GM23338 (cell line): ENCODE measurements around the gene CDCA7L. TPM values are rescaled to one million over a fixed set of nuclear protein-coding genes. Genes with fewer than 3 reads are reported as not detected.
"Not testable (repeated sequence)": the region's sequence is repeated elsewhere in the genome, so short reads cannot be mapped to it uniquely, and the experiment has no call there.

Source experiments
- ATAC-seq: fragments of 200-7000 bp; cut with Tn5 transposase; 3 replicates; pipeline ENCODE4 v1.9.1; 2020
- DNase-seq: peaks from one replicate; pipeline ENCODE4 v3.0.0-alpha.2; 2015; ENCODE audit warnings: low spot score
- H2AFZ ChIP-seq: fragments of 200-600 bp; sonication (generic); 2 replicates; pipeline ENCODE4 v1.8.0; 2016; ENCODE audit warnings: antibody characterized with exemption, mild to moderate bottlenecking, moderate library complexity
- H3F3A ChIP-seq: fragments of 200-600 bp; sonication (generic); replicated peaks from 2 replicates; pipeline ENCODE4 v1.8.0; 2017; ENCODE audit warnings: antibody characterized with exemption, mixed run types, low read depth
- H3K27ac ChIP-seq: fragments of 200-600 bp; sonication (generic); 2 replicates; pipeline ENCODE4 v1.6.1; 2016; ENCODE audit warnings: low read depth
- H3K27me3 ChIP-seq: fragments of 200-600 bp; sonication (generic); 2 replicates; pipeline ENCODE4 v1.8.0; 2016; ENCODE audit warnings: mild to moderate bottlenecking, mixed run types, moderate library complexity; ENCODE audit not compliant: insufficient read depth
- H3K36me3 ChIP-seq: fragments of 200-600 bp; sonication (generic); 2 replicates; pipeline ENCODE4 v1.8.0; 2016; ENCODE audit warnings: mild to moderate bottlenecking; ENCODE audit not compliant: insufficient read depth
- H3K4me1 ChIP-seq: fragments of 200-600 bp; sonication (generic); 2 replicates; pipeline ENCODE4 v1.8.0; 2016; ENCODE audit warnings: mild to moderate bottlenecking, moderate library complexity; ENCODE audit not compliant: insufficient read depth
- H3K4me2 ChIP-seq: fragments of 200-600 bp; sonication (generic); 2 replicates; pipeline ENCODE4 v1.7.1; 2017; ENCODE audit warnings: mixed run types
- H3K4me3 ChIP-seq: fragments of 200-600 bp; sonication (generic); 2 replicates; pipeline ENCODE4 v1.6.1; 2016; ENCODE audit warnings: mixed run types
- H3K79me2 ChIP-seq: fragments of 200-600 bp; sonication (generic); replicated peaks from 2 replicates; pipeline ENCODE4 v1.8.0; 2017; ENCODE audit warnings: mild to moderate bottlenecking; ENCODE audit not compliant: insufficient read depth
- H3K9me2 ChIP-seq: fragments of 200-600 bp; sonication (generic); 2 replicates; pipeline ENCODE4 v1.8.0; 2017; ENCODE audit not compliant: insufficient read depth
- H4K20me1 ChIP-seq: fragments of 200-600 bp; sonication (generic); replicated peaks from 2 replicates; pipeline ENCODE4 v1.8.0; 2017; ENCODE audit warnings: mild to moderate bottlenecking; ENCODE audit not compliant: insufficient read depth
- H3K27ac Mint-ChIP-seq: 2 replicates; pipeline ENCODE4 v1.8.0; 2020; ENCODE audit warnings: inconsistent platforms, mild to moderate bottlenecking, moderate library complexity, mixed read lengths
- H3K27me3 Mint-ChIP-seq: 3 replicates; pipeline ENCODE4 v1.8.0; 2022; ENCODE audit warnings: low read depth, mild to moderate bottlenecking, moderate library complexity, mixed read lengths, inconsistent platforms; ENCODE audit not compliant: insufficient read depth, poor library complexity
- H3K36me3 Mint-ChIP-seq: 3 replicates; pipeline ENCODE4 v1.8.0; 2021; ENCODE audit warnings: low read depth, mild to moderate bottlenecking, inconsistent platforms, moderate library complexity, mixed read lengths
- H3K4me1 Mint-ChIP-seq: 3 replicates; pipeline ENCODE4 v1.8.0; 2020; ENCODE audit warnings: mild to moderate bottlenecking, inconsistent platforms, mixed read lengths
- H3K4me3 Mint-ChIP-seq: 3 replicates; pipeline ENCODE4 v1.8.0; 2021; ENCODE audit warnings: moderate library complexity, mild to moderate bottlenecking, inconsistent platforms, mixed read lengths
- H3K9me3 Mint-ChIP-seq: 3 replicates; pipeline ENCODE4 v1.8.0; 2020; ENCODE audit warnings: moderate library complexity, mild to moderate bottlenecking, inconsistent platforms, mixed read lengths
- CREB1 ChIP-seq: fragments of 250-450 bp; sonication (Bioruptor Pico); IDR thresholded peaks from 2 replicates; pipeline ENCODE4 v1.5.0; 2020; ENCODE audit warnings: low read depth, mild to moderate bottlenecking, moderate library complexity
- CTCF ChIP-seq, 2 experiments: fragments of 200-600 bp in 1 of 2; sonication (generic) in 1 of 2; conservative IDR thresholded peaks; 2 replicates each; pipeline versions ENCODE4 v1.5.1 to v1.6.1; 2016 to 2017; ENCODE audit warnings: antibody characterized with exemption in 2 of 2, low read depth in 2 of 2, mild to moderate bottlenecking in 2 of 2, moderate library complexity in 1 of 2
- EZH2 ChIP-seq: fragments of 200-600 bp; sonication (generic); IDR thresholded peaks from one replicate; pipeline ENCODE4 v1.8.0; 2017; ENCODE audit warnings: antibody characterized with exemption, mild to moderate bottlenecking, low read depth; ENCODE audit not compliant: unreplicated experiment
- EZH2phosphoT487 ChIP-seq: fragments of 200-600 bp; sonication (generic); IDR thresholded peaks from one replicate; pipeline ENCODE4 v1.8.1; 2018; ENCODE audit warnings: antibody characterized with exemption; ENCODE audit not compliant: unreplicated experiment
- JUNB ChIP-seq: IDR thresholded peaks from one replicate; pipeline ENCODE4 v1.6.1; 2016; ENCODE audit warnings: antibody characterized with exemption; ENCODE audit not compliant: unreplicated experiment
- NANOG ChIP-seq: IDR thresholded peaks from 2 replicates; pipeline ENCODE4 v1.6.1; 2016; ENCODE audit warnings: antibody characterized with exemption, borderline replicate concordance
- POLR2AphosphoS5 ChIP-seq: IDR thresholded peaks from 2 replicates; pipeline ENCODE4 v1.6.1; 2016; ENCODE audit warnings: antibody characterized with exemption, low read depth
- STAT1 ChIP-seq: IDR thresholded peaks from one replicate; pipeline ENCODE4 v1.6.1; 2016; ENCODE audit warnings: antibody characterized with exemption; ENCODE audit not compliant: unreplicated experiment
- ZNF114 ChIP-seq: fragments of 250-450 bp; sonication (Bioruptor Pico); IDR thresholded peaks from 2 replicates; pipeline ENCODE4 v1.5.0; 2020; ENCODE audit warnings: mild to moderate bottlenecking, moderate library complexity
- ZNF331 ChIP-seq: fragments of 250-450 bp; sonication (Bioruptor Pico); IDR thresholded peaks from 2 replicates; pipeline ENCODE4 v1.5.0; 2020; ENCODE audit warnings: low read depth, mild to moderate bottlenecking, moderate library complexity
- polyA plus RNA-seq: library from polyadenylated mRNA; unstranded; fragments of >200 nt; fragmentation: Nextera tagmentation; extraction: Ambion mirVana; gene quantifications from 2 replicates; pipeline ENCODE4 v1.2.1, GENCODE V29; 2016
- total RNA-seq: library from RNA; depleted of rRNA; stranded (reverse); fragments of >200 nt; shearing (Covaris generic); gene quantifications from 2 replicates; pipeline ENCODE4 v1.2.3, GENCODE V29; 2014
- TF ChIP-seq, protein P1 (sequence below): fragments of 250-450 bp; sonication (Bioruptor Pico); IDR thresholded peaks from 2 replicates; pipeline ENCODE4 v1.5.0; 2020; ENCODE audit warnings: mild to moderate bottlenecking, moderate library complexity
- TF ChIP-seq, protein P2 (sequence below): IDR thresholded peaks from 2 replicates; pipeline ENCODE4 v1.6.1; 2016; ENCODE audit warnings: antibody characterized with exemption

CDCA7L gene
- total and polyA plus RNA-seq, 2 experiments from 2014 or later, result 174 to 187 TPM

- TF ChIP-seq, protein P1, sequence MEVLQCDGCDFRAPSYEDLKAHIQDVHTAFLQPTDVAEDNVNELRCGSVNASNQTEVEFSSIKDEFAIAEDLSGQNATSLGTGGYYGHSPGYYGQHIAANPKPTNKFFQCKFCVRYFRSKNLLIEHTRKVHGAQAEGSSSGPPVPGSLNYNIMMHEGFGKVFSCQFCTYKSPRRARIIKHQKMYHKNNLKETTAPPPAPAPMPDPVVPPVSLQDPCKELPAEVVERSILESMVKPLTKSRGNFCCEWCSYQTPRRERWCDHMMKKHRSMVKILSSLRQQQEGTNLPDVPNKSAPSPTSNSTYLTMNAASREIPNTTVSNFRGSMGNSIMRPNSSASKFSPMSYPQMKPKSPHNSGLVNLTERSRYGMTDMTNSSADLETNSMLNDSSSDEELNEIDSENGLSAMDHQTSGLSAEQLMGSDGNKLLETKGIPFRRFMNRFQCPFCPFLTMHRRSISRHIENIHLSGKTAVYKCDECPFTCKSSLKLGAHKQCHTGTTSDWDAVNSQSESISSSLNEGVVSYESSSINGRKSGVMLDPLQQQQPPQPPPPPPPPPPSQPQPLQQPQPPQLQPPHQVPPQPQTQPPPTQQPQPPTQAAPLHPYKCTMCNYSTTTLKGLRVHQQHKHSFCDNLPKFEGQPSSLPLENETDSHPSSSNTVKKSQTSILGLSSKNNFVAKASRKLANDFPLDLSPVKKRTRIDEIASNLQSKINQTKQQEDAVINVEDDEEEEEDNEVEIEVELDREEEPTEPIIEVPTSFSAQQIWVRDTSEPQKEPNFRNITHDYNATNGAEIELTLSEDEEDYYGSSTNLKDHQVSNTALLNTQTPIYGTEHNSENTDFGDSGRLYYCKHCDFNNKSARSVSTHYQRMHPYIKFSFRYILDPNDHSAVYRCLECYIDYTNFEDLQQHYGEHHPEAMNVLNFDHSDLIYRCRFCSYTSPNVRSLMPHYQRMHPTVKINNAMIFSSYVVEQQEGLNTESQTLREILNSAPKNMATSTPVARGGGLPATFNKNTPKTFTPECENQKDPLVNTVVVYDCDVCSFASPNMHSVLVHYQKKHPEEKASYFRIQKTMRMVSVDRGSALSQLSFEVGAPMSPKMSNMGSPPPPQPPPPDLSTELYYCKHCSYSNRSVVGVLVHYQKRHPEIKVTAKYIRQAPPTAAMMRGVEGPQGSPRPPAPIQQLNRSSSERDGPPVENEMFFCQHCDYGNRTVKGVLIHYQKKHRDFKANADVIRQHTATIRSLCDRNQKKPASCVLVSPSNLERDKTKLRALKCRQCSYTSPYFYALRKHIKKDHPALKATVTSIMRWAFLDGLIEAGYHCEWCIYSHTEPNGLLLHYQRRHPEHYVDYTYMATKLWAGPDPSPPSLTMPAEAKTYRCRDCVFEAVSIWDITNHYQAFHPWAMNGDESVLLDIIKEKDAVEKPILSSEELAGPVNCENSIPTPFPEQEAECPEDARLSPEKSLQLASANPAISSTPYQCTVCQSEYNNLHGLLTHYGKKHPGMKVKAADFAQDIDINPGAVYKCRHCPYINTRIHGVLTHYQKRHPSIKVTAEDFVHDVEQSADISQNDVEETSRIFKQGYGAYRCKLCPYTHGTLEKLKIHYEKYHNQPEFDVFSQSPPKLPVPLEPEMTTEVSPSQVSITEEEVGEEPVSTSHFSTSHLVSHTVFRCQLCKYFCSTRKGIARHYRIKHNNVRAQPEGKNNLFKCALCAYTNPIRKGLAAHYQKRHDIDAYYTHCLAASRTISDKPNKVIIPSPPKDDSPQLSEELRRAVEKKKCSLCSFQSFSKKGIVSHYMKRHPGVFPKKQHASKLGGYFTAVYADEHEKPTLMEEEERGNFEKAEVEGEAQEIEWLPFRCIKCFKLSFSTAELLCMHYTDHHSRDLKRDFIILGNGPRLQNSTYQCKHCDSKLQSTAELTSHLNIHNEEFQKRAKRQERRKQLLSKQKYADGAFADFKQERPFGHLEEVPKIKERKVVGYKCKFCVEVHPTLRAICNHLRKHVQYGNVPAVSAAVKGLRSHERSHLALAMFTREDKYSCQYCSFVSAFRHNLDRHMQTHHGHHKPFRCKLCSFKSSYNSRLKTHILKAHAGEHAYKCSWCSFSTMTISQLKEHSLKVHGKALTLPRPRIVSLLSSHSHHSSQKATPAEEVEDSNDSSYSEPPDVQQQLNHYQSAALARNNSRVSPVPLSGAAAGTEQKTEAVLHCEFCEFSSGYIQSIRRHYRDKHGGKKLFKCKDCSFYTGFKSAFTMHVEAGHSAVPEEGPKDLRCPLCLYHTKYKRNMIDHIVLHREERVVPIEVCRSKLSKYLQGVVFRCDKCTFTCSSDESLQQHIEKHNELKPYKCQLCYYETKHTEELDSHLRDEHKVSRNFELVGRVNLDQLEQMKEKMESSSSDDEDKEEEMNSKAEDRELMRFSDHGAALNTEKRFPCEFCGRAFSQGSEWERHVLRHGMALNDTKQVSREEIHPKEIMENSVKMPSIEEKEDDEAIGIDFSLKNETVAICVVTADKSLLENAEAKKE (CRISPR knock-in tag), result no peak
- no peak for TF ChIP-seq NANOG
- TF ChIP-seq EZH2, result no peak
- TF ChIP-seq CREB1 (CRISPR knock-in tag), result no peak
- no peak for TF ChIP-seq POLR2AphosphoS5
- no peak for TF ChIP-seq JUNB
- TF ChIP-seq CTCF (conservative IDR thresholded peaks at IDR 0.05; ENCODE audit: low read depth in 2 of 2), result no peak
- no peak for TF ChIP-seq EZH2phosphoT487
- TF ChIP-seq, protein P2, sequence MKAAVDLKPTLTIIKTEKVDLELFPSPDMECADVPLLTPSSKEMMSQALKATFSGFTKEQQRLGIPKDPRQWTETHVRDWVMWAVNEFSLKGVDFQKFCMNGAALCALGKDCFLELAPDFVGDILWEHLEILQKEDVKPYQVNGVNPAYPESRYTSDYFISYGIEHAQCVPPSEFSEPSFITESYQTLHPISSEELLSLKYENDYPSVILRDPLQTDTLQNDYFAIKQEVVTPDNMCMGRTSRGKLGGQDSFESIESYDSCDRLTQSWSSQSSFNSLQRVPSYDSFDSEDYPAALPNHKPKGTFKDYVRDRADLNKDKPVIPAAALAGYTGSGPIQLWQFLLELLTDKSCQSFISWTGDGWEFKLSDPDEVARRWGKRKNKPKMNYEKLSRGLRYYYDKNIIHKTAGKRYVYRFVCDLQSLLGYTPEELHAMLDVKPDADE, result no peak
- no peak for TF ChIP-seq ZNF331 (CRISPR knock-in tag)
- no peak for TF ChIP-seq ZNF114
- no peak for TF ChIP-seq STAT1
Measured at GRCh38 chr7:21866731-21867130, 79.0 kb downstream of the CDCA7L start (continued).

DNA sequence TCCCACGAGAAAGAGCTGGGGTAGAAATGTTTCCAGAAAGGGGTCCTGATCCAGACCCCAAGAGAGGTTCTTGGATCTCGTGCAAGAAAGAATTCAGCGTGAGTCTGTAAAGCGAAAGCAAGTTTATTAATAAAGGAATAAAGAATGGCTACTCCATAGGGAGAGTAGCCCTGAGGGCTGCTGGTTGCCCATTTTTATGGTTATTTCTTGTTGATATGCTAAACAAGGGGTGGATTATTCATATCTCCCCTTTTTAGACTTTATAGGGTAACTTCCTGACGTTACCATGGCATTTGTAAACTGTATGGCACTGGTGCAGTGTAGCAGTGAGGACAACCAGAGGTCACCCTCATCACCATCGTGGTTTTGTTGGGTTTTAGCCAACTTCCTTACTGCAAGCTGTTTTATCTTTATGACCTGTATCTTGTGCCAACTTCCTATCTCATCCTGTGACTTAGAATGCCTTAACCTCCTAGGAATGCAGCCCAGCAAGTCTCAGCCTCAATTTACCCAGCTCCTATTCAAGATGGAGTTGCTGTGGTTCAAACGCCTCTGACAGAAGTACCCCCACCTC lies 80.0 kb downstream of the CDCA7L start:
- not testable (repeated sequence) for H2AFZ ChIP-seq, H3K36me3 Mint-ChIP-seq, H4K20me1 ChIP-seq, H3K27me3 Mint-ChIP-seq, DNase-seq, H3K36me3 ChIP-seq, H3K9me3 Mint-ChIP-seq, H3K4me3 ChIP-seq, H3K9me2 ChIP-seq, ATAC-seq, H3K27me3 ChIP-seq, H3K79me2 ChIP-seq
- Histone ChIP-seq H3K4me2 (peak overlapping the region; percentile 71), H3F3A (peaks cover 16% of the 10 kb centered on the region), H3K4me1 (peaks cover 62% of the 10 kb centered on the region), H3K27ac (peak overlapping the region; percentile 88)
- H3K27ac Mint-ChIP-seq, result peak overlapping the region; percentile 84
- H3K4me1 Mint-ChIP-seq, result peaks cover 53% of the 10 kb centered on the region
- H3K4me3 Mint-ChIP-seq, result peak overlapping the region; percentile 1; the same call in 1 of the 3 replicates
